C4-2B (cell line): ENCODE measurements around the gene CASP7.

ENCODE experiments used
- H3K27ac ChIP-seq: fragments of 450-650 bp; 2 replicates; pipeline ENCODE4 v1.5.1; 2017
- CTCF ChIP-seq: fragments of 450-650 bp; conservative IDR thresholded peaks from 2 replicates; pipeline ENCODE4 v1.5.1; 2017; ENCODE audit warnings: mild to moderate bottlenecking
- ZFX ChIP-seq: fragments of 450-650 bp; IDR thresholded peaks from 2 replicates; pipeline ENCODE4 v1.6.1; 2017

CASP7 gene

DNA sequence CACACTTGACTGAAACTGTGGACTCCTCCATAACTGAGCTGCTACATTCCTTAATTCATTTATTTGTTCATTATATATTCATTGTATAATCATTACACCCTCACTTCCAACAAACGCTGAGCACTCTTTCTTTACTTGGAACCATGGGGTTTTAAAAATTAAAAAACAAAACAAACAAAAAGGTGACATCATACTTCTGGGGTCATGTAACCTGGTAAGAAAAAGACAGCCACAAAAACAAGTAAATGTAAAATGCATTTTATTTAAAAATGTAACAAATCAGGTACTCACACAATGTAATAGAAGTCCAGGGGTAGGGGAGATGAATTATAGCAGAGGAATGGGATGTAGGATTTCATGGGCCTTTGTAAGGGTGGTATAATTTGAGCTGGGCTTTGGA lies 96.8 kb downstream of the CASP7 start:
- no peak overlapping the region for H3K27ac ChIP-seq
- no peak for TF ChIP-seq ZFX
- TF ChIP-seq CTCF, result no peak
